Measurements from ENCODE around the gene PEX16.

Gene PEX16

GRCh38 chr11:45948356-45948755 is 30.7 kb upstream of the PEX16 start:
- no peak for DNase-seq (ENCODE audit: low spot score)
- TF ChIP-seq CTCF (IDR thresholded peaks at IDR 0.05; ENCODE audit: borderline replicate concordance, control extremely low read depth, extremely low read depth, insufficient read depth, missing control alignments) = no peak
- in situ Hi-C loops (cut with MboI; ENCODE audit: low sequenced_read_pairs, unreplicated experiment) = no loop called here

DNA sequence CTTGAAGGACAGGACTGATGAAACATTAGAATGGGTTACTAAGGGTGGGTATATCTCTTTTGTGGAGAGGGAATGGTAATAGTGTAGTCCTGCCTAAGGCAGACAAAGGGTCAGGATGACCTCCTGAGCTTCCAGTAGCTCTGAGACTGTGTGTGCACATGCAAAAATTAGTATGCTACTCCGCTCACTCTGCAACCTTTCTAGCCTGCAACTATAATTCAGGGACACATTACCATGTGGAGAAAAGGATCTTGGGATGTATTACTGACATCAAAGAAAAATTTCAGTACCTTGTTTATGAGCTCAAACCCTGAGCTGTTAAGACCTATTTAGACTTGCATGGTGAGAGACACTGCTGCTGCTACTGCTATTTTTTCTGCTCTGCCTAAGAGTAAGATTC is 30.2 kb upstream of the PEX16 start:
- no peak for DNase-seq (ENCODE audit: low spot score)
- TF ChIP-seq CTCF (IDR thresholded peaks at IDR 0.05; ENCODE audit: borderline replicate concordance, control extremely low read depth, extremely low read depth, insufficient read depth, missing control alignments) = no peak
- in situ Hi-C loops (cut with MboI; ENCODE audit: low sequenced_read_pairs, unreplicated experiment) = no loop called here

DNA sequence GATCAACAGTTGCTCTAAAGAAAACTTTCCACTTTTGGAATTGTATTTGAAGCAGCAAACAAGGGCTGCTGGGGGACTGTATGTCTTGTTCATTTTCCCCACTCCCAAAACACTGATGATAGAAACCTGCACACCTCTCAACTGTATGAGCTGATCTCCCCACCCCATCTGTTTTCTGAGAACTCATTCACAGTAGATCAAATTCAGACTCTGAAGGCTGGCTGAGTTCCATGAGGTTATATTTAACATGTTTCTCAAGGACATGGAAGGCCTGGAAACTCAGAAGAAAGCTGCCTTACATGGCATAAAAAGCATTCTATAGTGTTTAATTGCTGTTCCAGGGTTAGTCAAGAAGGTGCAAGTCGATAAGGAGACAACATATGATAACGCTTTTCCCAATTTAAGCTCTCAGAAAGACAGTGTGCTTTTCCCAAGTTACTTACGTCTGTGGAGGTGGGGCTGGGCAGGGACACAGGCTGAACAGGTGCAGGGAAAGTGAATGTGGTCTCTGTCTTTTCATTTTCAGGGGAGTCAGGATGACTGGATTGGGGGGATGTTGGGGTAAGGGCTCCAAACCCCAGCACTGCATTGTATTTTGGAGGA is 27.8 kb upstream of the PEX16 start:
- in situ Hi-C loops (cut with MboI; ENCODE audit: low sequenced_read_pairs, unreplicated experiment) = no loop called here
- no peak for TF ChIP-seq CTCF (IDR thresholded peaks at IDR 0.05; ENCODE audit: borderline replicate concordance, control extremely low read depth, extremely low read depth, insufficient read depth, missing control alignments)
- no peak for DNase-seq (ENCODE audit: low spot score)

DNA sequence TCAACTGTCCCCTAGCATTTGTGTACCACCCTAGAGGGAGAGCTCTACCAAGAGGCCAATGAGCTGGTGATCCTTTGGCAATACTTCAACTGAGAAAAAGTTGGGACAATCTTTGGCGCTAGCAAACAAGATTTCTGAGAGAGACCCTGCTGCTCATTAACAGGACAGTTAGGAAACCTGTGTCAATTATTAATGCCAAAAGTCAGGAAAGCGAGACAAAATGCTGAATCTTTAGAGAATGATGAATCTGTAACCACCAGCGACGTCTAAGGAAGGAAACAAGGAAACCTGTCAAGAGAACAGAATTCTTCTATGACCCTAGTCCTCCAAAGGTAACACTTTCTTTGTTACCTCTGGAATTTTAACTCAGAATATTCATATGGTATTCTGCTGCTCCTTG is 24.7 kb upstream of the PEX16 start:
- in situ Hi-C loops (cut with MboI; ENCODE audit: low sequenced_read_pairs, unreplicated experiment) = no loop called here
- no peak for DNase-seq (ENCODE audit: low spot score)
- no peak for TF ChIP-seq CTCF (IDR thresholded peaks at IDR 0.05; ENCODE audit: borderline replicate concordance, control extremely low read depth, extremely low read depth, insufficient read depth, missing control alignments)

GRCh38 chr11:45941285-45941684 is 23.6 kb upstream of the PEX16 start:
- in situ Hi-C loops (cut with MboI; ENCODE audit: low sequenced_read_pairs, unreplicated experiment) = no loop called here
- no peak for DNase-seq (ENCODE audit: low spot score)
- TF ChIP-seq CTCF (IDR thresholded peaks at IDR 0.05; ENCODE audit: borderline replicate concordance, control extremely low read depth, extremely low read depth, insufficient read depth, missing control alignments) = no peak

DNA sequence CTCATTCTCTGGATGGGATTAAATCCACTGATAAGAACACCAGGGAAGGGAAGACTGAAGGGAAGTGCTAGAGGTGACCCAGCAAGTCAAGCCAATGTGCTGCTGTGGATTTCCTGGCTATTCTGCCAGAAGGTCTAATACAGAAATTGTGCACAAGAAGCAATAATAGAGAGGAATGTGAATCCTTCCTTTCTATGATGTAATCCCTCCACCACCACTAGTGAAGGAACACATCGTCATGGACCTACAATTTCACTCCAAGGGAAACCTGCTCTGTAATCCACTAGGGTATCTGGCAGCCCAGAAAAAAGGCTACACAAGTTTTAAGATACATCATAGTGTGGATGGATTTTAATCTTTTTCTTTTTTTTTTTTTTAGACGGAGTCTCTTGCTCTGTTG is 22.2 kb upstream of the PEX16 start:
- in situ Hi-C loops (cut with MboI; ENCODE audit: low sequenced_read_pairs, unreplicated experiment) = no loop called here
- DNase-seq (ENCODE audit: low spot score) = no peak
- no peak for TF ChIP-seq CTCF (IDR thresholded peaks at IDR 0.05; ENCODE audit: borderline replicate concordance, control extremely low read depth, extremely low read depth, insufficient read depth, missing control alignments)

- DNase-seq (ENCODE audit: low spot score) = no peak
- no peak for TF ChIP-seq CTCF (IDR thresholded peaks at IDR 0.05; ENCODE audit: borderline replicate concordance, control extremely low read depth, extremely low read depth, insufficient read depth, missing control alignments)
- in situ Hi-C loops (cut with MboI; ENCODE audit: low sequenced_read_pairs, unreplicated experiment) = no loop called here
Observed at GRCh38 chr11:45937916-45938315, 20.2 kb upstream of the PEX16 start.
